ENCODE data around the gene B3GAT2. TPM values are rescaled to one million over a fixed set of nuclear protein-coding genes. Genes with fewer than 3 reads are reported as not detected.

Gene B3GAT2
- total RNA-seq, 3 donors from 2014 or later (not counting 1 experiment from before 2014, with no cell fraction given), result not detected

DNA sequence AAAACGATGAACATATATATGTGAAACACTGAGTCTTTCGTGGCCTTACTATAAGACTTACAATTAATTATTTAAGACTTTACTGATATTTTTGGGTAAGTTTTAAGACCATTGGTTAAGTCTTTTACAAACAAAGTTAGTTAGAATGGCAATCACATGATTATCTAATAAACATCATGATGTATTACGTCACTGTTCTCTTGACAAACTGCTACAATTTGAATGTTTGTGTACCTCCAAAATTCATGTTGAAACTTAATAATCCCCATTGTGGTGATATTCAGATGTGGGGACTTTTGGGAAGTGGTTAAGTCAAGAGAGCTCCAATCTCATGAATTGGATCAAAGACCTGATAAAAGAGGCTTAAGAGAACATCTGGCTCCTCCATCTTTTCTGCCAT, 25.9 kb upstream of the B3GAT2 start:
- Histone ChIP-seq H3K27ac (ENCODE audit: low read length) (no peak overlapping the region), H3K36me3 (ENCODE audit: control insufficient read depth, insufficient read depth, low read length) (no peaks in the 10 kb centered on the region), H3K4me3 (ENCODE audit: low read length) (no peak overlapping the region), H3K4me1 (ENCODE audit: control insufficient read depth, insufficient read depth, low read length) (no peaks in the 10 kb centered on the region), H3K27me3 (ENCODE audit: control insufficient read depth, insufficient read depth, low read length) (no peaks in the 10 kb centered on the region), H3K9me3 (ENCODE audit: control insufficient read depth, insufficient read depth, low read length) (no peaks in the 10 kb centered on the region)
- TF ChIP-seq, protein P1, sequence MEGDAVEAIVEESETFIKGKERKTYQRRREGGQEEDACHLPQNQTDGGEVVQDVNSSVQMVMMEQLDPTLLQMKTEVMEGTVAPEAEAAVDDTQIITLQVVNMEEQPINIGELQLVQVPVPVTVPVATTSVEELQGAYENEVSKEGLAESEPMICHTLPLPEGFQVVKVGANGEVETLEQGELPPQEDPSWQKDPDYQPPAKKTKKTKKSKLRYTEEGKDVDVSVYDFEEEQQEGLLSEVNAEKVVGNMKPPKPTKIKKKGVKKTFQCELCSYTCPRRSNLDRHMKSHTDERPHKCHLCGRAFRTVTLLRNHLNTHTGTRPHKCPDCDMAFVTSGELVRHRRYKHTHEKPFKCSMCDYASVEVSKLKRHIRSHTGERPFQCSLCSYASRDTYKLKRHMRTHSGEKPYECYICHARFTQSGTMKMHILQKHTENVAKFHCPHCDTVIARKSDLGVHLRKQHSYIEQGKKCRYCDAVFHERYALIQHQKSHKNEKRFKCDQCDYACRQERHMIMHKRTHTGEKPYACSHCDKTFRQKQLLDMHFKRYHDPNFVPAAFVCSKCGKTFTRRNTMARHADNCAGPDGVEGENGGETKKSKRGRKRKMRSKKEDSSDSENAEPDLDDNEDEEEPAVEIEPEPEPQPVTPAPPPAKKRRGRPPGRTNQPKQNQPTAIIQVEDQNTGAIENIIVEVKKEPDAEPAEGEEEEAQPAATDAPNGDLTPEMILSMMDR (IDR thresholded peaks at IDR 0.05), result no peak
- H3K27ac Mint-ChIP-seq, result no peak overlapping the region
- no peaks in the 10 kb centered on the region for H3K4me1 Mint-ChIP-seq
- H3K27me3 Mint-ChIP-seq (ENCODE audit: low read depth in 2 of 2), result peaks cover 0 to 2% of the 10 kb centered on the region in 2 donors
- DNase-seq, result no peak
- peaks cover 0 to 7% of the 10 kb centered on the region in 2 donors for H3K9me3 Mint-ChIP-seq
- no CpG with 5 or more reads among the region's 3 CpGs for WGBS (ENCODE audit: insufficient coverage)
- no peaks in the 10 kb centered on the region for H3K36me3 Mint-ChIP-seq
- H3K4me3 Mint-ChIP-seq, result no peak overlapping the region
- intact Hi-C loops (cut with micrococcal nuclease), result no loop called here
- ATAC-seq, result no peak

- Mint-ChIP-seq H3K4me3 (no peak overlapping the region), H3K36me3 (no peaks in the 10 kb centered on the region), H3K27me3 (ENCODE audit: low read depth in 2 of 2) (peaks cover 7% of the 10 kb centered on the region in 2 donors), H3K27ac (no peak overlapping the region), H3K4me1 (no peaks in the 10 kb centered on the region), H3K9me3 (peaks cover 0 to 7% of the 10 kb centered on the region in 2 donors)
- H3K4me1 ChIP-seq (ENCODE audit: control insufficient read depth, insufficient read depth, low read length), result no peaks in the 10 kb centered on the region
- ATAC-seq, result no peak
- WGBS (ENCODE audit: insufficient coverage), result 86% methylated on average over 2 of the region's 4 CpGs
- TF ChIP-seq, protein P1 (IDR thresholded peaks at IDR 0.05), result no peak
- DNase-seq, result no peak
- no peaks in the 10 kb centered on the region for H3K36me3 ChIP-seq (ENCODE audit: control insufficient read depth, insufficient read depth, low read length)
- no peaks in the 10 kb centered on the region for H3K27me3 ChIP-seq (ENCODE audit: control insufficient read depth, insufficient read depth, low read length)
- H3K27ac ChIP-seq (ENCODE audit: low read length), result no peak overlapping the region
- no peaks in the 10 kb centered on the region for H3K9me3 ChIP-seq (ENCODE audit: control insufficient read depth, insufficient read depth, low read length)
- H3K4me3 ChIP-seq (ENCODE audit: low read length), result no peak overlapping the region
- intact Hi-C loops (cut with micrococcal nuclease), result no loop called here
These were observed 23.9 kb upstream of the B3GAT2 start for GRCh38 chr6:70980727-70981126.

GRCh38 chr6:70973604-70974003, 16.7 kb upstream of the B3GAT2 start:
- Histone ChIP-seq H3K9me3 (ENCODE audit: control insufficient read depth, insufficient read depth, low read length) (no peaks in the 10 kb centered on the region), H3K27ac (ENCODE audit: low read length) (no peak overlapping the region), H3K4me3 (ENCODE audit: low read length) (no peak overlapping the region), H3K4me1 (ENCODE audit: control insufficient read depth, insufficient read depth, low read length) (no peaks in the 10 kb centered on the region), H3K36me3 (ENCODE audit: control insufficient read depth, insufficient read depth, low read length) (no peaks in the 10 kb centered on the region), H3K27me3 (ENCODE audit: control insufficient read depth, insufficient read depth, low read length) (no peaks in the 10 kb centered on the region)
- peaks cover 2% of the 10 kb centered on the region in 2 donors for H3K9me3 Mint-ChIP-seq
- intact Hi-C loops (cut with micrococcal nuclease), result no loop called here
- H3K27me3 Mint-ChIP-seq (ENCODE audit: low read depth in 2 of 2), result peaks cover 14 to 15% of the 10 kb centered on the region in 2 donors
- WGBS (ENCODE audit: insufficient coverage), result 98% methylated on average over 3 of the region's 3 CpGs
- H3K4me1 Mint-ChIP-seq, result no peaks in the 10 kb centered on the region
- DNase-seq (no peak), ATAC-seq (no peak)
- no peaks in the 10 kb centered on the region for H3K36me3 Mint-ChIP-seq
- no peak overlapping the region for H3K27ac Mint-ChIP-seq
- H3K4me3 Mint-ChIP-seq, result no peak overlapping the region
- TF ChIP-seq, protein P1 (IDR thresholded peaks at IDR 0.05), result no peak

DNA sequence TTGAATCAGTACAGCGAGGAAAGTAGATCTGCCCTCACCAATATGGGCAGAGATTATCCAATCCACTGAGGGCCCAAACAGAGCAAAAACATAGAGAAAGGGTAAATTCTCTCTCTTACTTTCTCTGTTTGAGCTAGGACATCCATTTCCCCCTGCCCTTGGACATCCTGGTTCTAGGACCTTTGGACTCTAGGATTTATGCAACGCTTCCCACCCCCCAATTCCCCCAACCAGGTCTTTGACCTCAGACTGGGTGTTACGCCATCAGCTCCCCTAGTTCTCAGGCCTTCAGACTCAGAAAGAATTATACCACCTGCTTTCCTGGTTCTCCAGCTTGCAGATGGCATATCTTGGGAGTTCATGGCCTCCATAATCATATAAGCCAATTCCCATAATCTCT, 10.2 kb upstream of the B3GAT2 start:
- no peaks in the 10 kb centered on the region for H3K9me3 Mint-ChIP-seq
- ATAC-seq, result no peak
- H3K27me3 ChIP-seq (ENCODE audit: control insufficient read depth, insufficient read depth, low read length), result no peaks in the 10 kb centered on the region
- no peak overlapping the region for H3K4me3 Mint-ChIP-seq
- DNase-seq, result no peak
- H3K4me1 Mint-ChIP-seq, result no peaks in the 10 kb centered on the region
- intact Hi-C loops (cut with micrococcal nuclease), result no loop called here
- H3K36me3 ChIP-seq (ENCODE audit: control insufficient read depth, insufficient read depth, low read length), result no peaks in the 10 kb centered on the region
- WGBS (ENCODE audit: insufficient coverage), result 93% methylated on average over 3 of the region's 3 CpGs
- no peaks in the 10 kb centered on the region for H3K36me3 Mint-ChIP-seq
- no peak overlapping the region for H3K27ac Mint-ChIP-seq
- no peak overlapping the region for H3K27ac ChIP-seq (ENCODE audit: low read length)
- no peak overlapping the region for H3K4me3 ChIP-seq (ENCODE audit: low read length)
- TF ChIP-seq, protein P1 (IDR thresholded peaks at IDR 0.05), result no peak
- H3K27me3 Mint-ChIP-seq (ENCODE audit: low read depth in 2 of 2), result no peaks in the 10 kb centered on the region
- no peaks in the 10 kb centered on the region for H3K9me3 ChIP-seq (ENCODE audit: control insufficient read depth, insufficient read depth, low read length)
- H3K4me1 ChIP-seq (ENCODE audit: control insufficient read depth, insufficient read depth, low read length), result no peaks in the 10 kb centered on the region
